ENCODE measurements around the gene SYCP1. TPM values are rescaled to one million over a fixed set of nuclear protein-coding genes. Genes with fewer than 3 reads are reported as not detected.
"Not testable (repeated sequence)": the region's sequence is repeated elsewhere in the genome, so short reads cannot be mapped to it uniquely, and the experiment has no call there.

The SYCP1 gene
- polyA plus RNA-seq, 1 donor: not detected

GRCh38 chr1:114979278-114979891 is 124.7 kb downstream of the SYCP1 start:
- peak; percentile 39 for DNase-seq

GRCh38 chr1:114982251-114982650 is 127.6 kb downstream of the SYCP1 start:
- DNase-seq: no peak

- DNase-seq: no peak
Observed at GRCh38 chr1:114986286-114986685, 131.6 kb downstream of the SYCP1 start.

GRCh38 chr1:114988095-114988494 is 133.4 kb downstream of the SYCP1 start:
- DNase-seq: no peak

GRCh38 chr1:114997510-114998289 is 143.0 kb downstream of the SYCP1 start:
- no peak for DNase-seq

- no peak for DNase-seq
Observed at GRCh38 chr1:115006191-115006590, 151.5 kb downstream of the SYCP1 start.

- no peak for DNase-seq
Observed at GRCh38 chr1:115012006-115012405, 157.3 kb downstream of the SYCP1 start.

GRCh38 chr1:115012434-115012833 is 157.8 kb downstream of the SYCP1 start:
- no peak for DNase-seq

GRCh38 chr1:115013792-115014191 is 159.1 kb downstream of the SYCP1 start:
- DNase-seq: no peak

- not testable (repeated sequence) for DNase-seq
Observed at GRCh38 chr1:115019549-115019948, 164.9 kb downstream of the SYCP1 start.

GRCh38 chr1:115021145-115021544 is 166.5 kb downstream of the SYCP1 start:
- DNase-seq: no peak

GRCh38 chr1:115023593-115023992 is 168.9 kb downstream of the SYCP1 start:
- DNase-seq: no peak

GRCh38 chr1:115029526-115029925 is 174.9 kb downstream of the SYCP1 start, which contains the start of gene TSHB:
Gene TSHB (plus strand): TSS chr1:115029826. CDS start chr1:115033363, 3,537 bp downstream.
- DNase-seq: no peak

GRCh38 chr1:115031595-115031994 is 176.9 kb downstream of the SYCP1 start:
- no peak for DNase-seq

GRCh38 chr1:115035652-115036051 is 181.0 kb downstream of the SYCP1 start:
- no peak for DNase-seq

GRCh38 chr1:115036814-115037507 is 182.3 kb downstream of the SYCP1 start:
- no peak for DNase-seq

GRCh38 chr1:115040501-115040900 is 185.8 kb downstream of the SYCP1 start:
- no peak for DNase-seq

GRCh38 chr1:115041654-115042053 is 187.0 kb downstream of the SYCP1 start:
- DNase-seq: no peak

Other genes starting within 250 kb of the SYCP1 start
- 10.1 TPM for gene DENND2C, start 184.8 kb upstream of the SYCP1 start, polyA plus RNA-seq (ENCODE audit: insufficient read length)
- 142 TPM for gene AMPD1, start 159.3 kb upstream of the SYCP1 start, polyA plus RNA-seq (ENCODE audit: insufficient read length)
- 46.5 TPM for gene NRAS, start 138.1 kb upstream of the SYCP1 start, polyA plus RNA-seq (ENCODE audit: insufficient read length)
- 432 TPM for gene CSDE1, start 96.9 kb upstream of the SYCP1 start, polyA plus RNA-seq (ENCODE audit: insufficient read length)
- 25.3 TPM for gene SIKE1, start 74.2 kb upstream of the SYCP1 start, polyA plus RNA-seq (ENCODE audit: insufficient read length)
- not detected for gene TSHB, start 175.0 kb downstream of the SYCP1 start, polyA plus RNA-seq (ENCODE audit: insufficient read length)
- gene TSPAN2, start 234.6 kb downstream of the SYCP1 start, polyA plus RNA-seq (ENCODE audit: insufficient read length): 9.4 TPM